ENCODE data around the gene NDUFB10.

NDUFB10 gene

GRCh38 chr16:2002406-2003230 lies 43.3 kb downstream of the NDUFB10 start:
- DNase-seq (ENCODE audit: low read depth) = no peak

GRCh38 chr16:2003231-2003826 lies 44.0 kb downstream of the NDUFB10 start:
- DNase-seq (ENCODE audit: low read depth) = no peak

DNA sequence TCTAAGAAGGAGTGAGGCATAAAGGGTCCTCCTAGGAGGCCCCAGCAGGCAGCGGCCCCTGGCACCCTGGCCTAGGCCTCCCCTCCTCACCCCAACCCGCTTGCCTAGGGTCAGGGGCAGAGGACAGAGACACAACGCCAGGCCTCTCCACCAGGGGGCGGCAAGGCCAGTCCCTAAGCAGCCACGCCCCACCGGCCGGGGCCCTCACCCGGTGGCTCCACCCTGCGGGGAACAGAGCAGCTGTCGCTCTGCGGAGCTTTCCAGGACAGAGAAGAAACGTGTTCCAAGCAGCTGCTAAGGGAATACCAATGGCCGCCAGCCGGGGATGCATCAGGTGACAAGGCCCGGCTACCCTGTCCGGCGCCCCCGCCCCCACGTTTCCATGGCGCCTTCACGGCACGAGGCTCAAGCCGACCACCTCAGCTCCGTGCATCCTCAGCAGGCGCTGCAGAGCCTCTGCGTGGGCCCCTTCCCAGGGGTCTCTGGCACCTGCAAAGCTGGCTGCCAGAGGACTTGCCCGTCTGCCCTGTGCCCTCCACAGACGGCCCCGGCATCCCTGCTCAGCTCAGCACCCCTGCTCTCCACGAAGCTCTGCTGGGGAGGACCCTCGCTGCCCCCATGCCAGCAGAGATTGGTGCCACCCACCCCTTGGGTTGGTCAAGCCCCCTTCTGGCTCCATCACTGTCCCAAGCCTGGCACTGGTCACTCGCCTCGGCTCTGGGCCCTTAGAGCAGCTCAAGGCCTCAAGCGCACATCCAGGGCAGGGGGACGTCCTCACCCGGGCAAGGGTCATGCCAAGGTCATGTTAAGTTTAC lies 44.7 kb downstream of the NDUFB10 start:
- peak; percentile 65 for DNase-seq (ENCODE audit: low read depth)

DNA sequence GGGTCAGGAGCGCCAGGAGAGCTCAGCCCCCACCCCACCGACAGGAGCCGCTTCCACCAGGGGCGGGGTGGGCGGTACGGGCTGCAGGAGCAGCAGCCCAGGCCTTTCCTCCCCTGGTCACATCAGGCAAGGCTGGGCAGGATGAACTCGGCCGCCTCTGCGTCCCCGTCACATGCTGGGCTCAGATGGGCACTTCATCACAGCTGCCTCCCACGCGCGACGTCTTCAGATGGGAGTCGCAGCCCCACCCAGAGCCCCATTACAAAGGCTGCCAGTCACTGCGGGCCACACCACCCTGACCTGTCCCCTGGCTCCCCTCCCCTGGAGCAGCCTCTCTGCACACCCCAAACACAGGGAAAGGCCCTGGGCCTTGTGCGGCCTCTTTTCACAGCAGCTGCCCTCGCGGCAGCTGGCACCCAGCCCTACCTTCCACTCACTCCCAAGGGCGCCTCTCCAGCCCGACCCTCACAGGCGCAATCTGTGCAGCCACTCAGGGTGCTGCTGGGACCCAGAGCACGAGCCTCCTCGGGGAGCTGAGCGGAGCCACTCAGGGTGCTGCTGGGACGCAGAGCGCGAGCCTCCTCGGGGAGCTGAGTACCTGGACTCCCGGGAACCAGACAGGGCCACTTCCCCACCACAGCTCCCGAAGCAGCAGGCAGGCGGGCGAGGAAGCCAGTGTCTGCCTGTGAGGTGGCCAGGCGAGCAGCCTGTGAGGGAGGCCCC lies 45.6 kb downstream of the NDUFB10 start:
- no peak for DNase-seq (ENCODE audit: low read depth)

DNA sequence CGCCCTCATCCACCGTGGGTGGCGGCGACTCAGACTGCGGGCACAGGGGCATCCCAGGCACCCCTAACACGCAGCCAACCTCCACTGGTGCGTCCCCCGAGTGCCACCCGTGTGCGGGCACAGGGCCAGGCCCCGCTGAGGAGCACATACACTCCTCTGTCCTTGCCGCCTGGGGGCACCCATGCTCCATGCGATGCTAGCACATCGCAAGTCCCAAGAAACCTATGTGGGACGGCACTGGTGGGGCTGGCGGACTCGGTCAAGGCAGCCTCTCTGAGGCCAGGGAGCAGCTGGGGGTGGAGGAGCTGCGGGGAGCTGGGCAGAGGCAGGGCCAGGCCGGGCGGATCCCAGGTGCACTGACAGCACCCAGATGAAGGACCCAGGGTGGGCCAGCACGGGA lies 46.3 kb downstream of the NDUFB10 start:
- no peak for DNase-seq (ENCODE audit: low read depth)

GRCh38 chr16:2006317-2006716 lies 47.0 kb downstream of the NDUFB10 start:
- DNase-seq (ENCODE audit: low read depth) = no peak

DNA sequence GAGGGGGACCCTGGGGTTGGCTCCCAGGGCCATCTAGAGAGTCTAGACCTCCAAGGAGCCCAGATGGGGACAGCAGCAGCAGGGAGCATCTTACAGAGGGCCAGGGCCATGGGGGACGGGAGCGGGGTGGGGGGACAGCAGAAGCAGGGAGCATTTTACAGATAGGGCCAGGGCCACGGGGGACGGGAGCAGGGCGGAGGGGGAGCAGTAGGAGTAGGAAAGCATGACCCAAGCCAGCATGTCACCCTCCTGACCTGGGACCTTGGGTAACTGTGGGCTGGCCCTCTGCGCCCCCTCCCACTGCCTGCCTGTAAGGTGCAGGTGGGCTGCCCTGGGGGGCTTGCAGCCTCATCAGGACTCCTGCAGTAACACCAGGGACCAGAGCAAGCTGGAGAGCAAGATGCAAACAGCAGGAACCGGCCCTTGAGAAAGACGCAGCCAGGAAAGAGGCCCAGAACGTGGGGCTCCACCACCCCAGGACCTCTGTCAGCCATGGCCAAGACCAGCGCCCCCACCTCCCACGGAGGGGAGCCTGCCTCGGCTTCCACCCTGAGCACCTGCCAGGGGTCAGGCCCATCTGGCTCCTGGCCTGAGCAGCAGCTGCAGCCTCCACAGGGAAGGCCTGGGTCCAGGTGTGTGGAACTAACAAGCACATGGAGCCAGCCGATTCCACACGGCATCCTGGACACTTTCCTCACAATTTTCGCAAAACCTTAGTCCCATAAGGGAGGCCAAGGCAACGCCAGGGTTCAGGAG lies 47.9 kb downstream of the NDUFB10 start:
- DNase-seq (ENCODE audit: low read depth) = no peak

GRCh38 chr16:2008009-2008526 lies 48.7 kb downstream of the NDUFB10 start:
- DNase-seq (ENCODE audit: low read depth) = no peak

- no peak for DNase-seq (ENCODE audit: low read depth)
Observed at GRCh38 chr16:2008631-2009163, 49.4 kb downstream of the NDUFB10 start.

- no peak for DNase-seq (ENCODE audit: low read depth)
Observed at GRCh38 chr16:2009164-2009711, 49.9 kb downstream of the NDUFB10 start.

DNA sequence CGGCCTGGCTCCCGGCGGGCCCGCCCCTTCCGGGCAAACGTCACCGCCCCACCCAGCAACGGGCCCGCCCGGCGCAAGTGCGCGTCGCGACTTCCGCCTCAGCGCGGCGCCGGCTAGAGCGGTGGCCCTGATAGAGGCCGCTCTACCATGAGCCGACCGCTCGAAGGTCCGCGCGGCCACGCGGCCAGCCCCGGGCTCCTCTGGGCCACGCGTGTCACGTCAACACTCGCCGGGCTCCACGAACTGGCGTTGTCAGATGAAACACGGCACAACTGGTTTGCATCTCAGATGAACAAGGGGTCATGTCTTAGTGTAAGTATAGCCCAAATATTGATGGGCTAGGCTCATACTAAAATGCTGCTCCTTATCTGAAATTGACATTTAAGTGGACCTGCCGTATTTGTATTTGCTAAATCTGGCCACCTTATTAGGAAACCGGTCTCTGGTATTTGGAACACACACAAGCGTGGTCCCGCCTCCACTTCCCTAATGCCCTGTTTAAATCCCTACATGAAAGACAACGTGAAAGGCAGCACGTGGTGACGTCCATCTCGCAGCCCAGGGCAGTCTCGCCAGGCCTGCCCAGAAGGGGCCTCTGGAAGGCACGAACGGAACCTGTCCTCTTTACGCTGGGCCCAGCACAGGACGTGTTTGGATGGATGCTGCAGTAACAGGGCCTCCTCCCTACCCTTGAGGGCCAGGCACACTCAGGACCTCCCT lies 50.6 kb downstream of the NDUFB10 start, which contains the start of gene ZNF598:
ZNF598 (minus strand) TSS at position 31 of the 720 bp plus-strand sequence.
- peak; percentile 42 for DNase-seq (ENCODE audit: low read depth)
